Caco-2 (cell line): ENCODE data around the gene SPTB. TPM values are rescaled to one million over a fixed set of nuclear protein-coding genes. Genes with fewer than 3 reads are reported as not detected.

ENCODE experiments used
- BruUV-seq: library from RNA; stranded (reverse); fragments of 400-500 nt; replicated peaks from 2 replicates; lab custom pipeline; 2021; lab: Mats Ljungman, UMichigan
- CTCF ChIA-PET: fragments of 300-600 bp; sonication (Branson Sonifier 250); formaldehyde crosslinking; loops from one replicate; lab custom pipeline; 2022; ENCODE audit warnings: antibody characterized with exemption; lab: Charles Lee
- POLR2A ChIA-PET: fragments of 300-600 bp; sonication (Branson Sonifier 250); formaldehyde crosslinking; loops from one replicate; lab custom pipeline; 2022; ENCODE audit warnings: antibody characterized with exemption; lab: Charles Lee
- DNase-seq, 2 experiments: peaks; one replicate each; pipeline versions ENCODE4 v3.0.0 to v3.0.0-alpha.2; 2020 to 2022
- H3K27me3 ChIP-seq: replicated peaks from 2 replicates; pipeline ENCODE4 v1.6.0; 2011; ENCODE audit warnings: low read length; ENCODE audit not compliant: control insufficient read depth, insufficient read depth
- H3K36me3 ChIP-seq: 2 replicates; pipeline ENCODE4 v1.5.1; 2011; ENCODE audit warnings: low read length; ENCODE audit not compliant: control insufficient read depth, insufficient read depth
- H3K4me1 ChIP-seq: fragments of 250-450 bp; sonication (Bioruptor Pico); 2 replicates; pipeline ENCODE4 v1.5.1; 2020; ENCODE audit warnings: mild to moderate bottlenecking
- H3K4me3 ChIP-seq: 2 replicates; pipeline ENCODE4 v1.5.1; 2011; ENCODE audit warnings: low read depth, mild to moderate bottlenecking, control low read depth, low read length
- H3K9me3 ChIP-seq: fragments of 250-450 bp; sonication (Bioruptor Pico); 2 replicates; pipeline ENCODE4 v1.5.1; 2020; ENCODE audit warnings: mild to moderate bottlenecking, moderate library complexity
- H3K27ac Mint-ChIP-seq: one replicate; pipeline ENCODE4 v1.8.0; 2022; ENCODE audit warnings: mixed read lengths; ENCODE audit not compliant: unreplicated experiment
- H3K27me3 Mint-ChIP-seq: one replicate; pipeline ENCODE4 v1.8.0; 2022; ENCODE audit warnings: mixed read lengths; ENCODE audit not compliant: insufficient read depth, unreplicated experiment
- H3K36me3 Mint-ChIP-seq: one replicate; pipeline ENCODE4 v1.8.0; 2022; ENCODE audit warnings: mild to moderate bottlenecking, mixed read lengths; ENCODE audit not compliant: insufficient read depth, unreplicated experiment
- H3K4me1 Mint-ChIP-seq: one replicate; pipeline ENCODE4 v1.8.0; 2022; ENCODE audit warnings: low read depth, mixed read lengths; ENCODE audit not compliant: unreplicated experiment
- H3K4me3 Mint-ChIP-seq: one replicate; pipeline ENCODE4 v1.8.0; 2022; ENCODE audit warnings: mild to moderate bottlenecking, moderate library complexity, mixed read lengths; ENCODE audit not compliant: unreplicated experiment
- H3K9me3 Mint-ChIP-seq: one replicate; pipeline ENCODE4 v1.8.0; 2022; ENCODE audit warnings: mixed read lengths; ENCODE audit not compliant: unreplicated experiment
- intact Hi-C: fragments of 100-400 bp; cut with micrococcal nuclease; formaldehyde crosslinking; loops from one replicate; pipeline ENCODE4 v1.10.0; 2022; ENCODE audit not compliant: unreplicated experiment
- total RNA-seq: library from RNA; stranded (reverse); gene quantifications from 2 replicates; pipeline ENCODE4 v1.2.3, GENCODE V29; 2022
- TF ChIP-seq, protein P1 (sequence below), 2 experiments: fragments of 200-600 bp in 1 of 2; IDR thresholded peaks; 1 replicate in 1 of 2; 2 replicates in 1 of 2; pipeline versions ENCODE4 v1.5.1 to v1.8.0; 2011 to 2022; ENCODE audit warnings: antibody characterized with exemption in 1 of 2, control low read depth in 1 of 2, inconsistent platforms in 1 of 2, low read depth in 1 of 2, low read length in 1 of 2, mild to moderate bottlenecking in 1 of 2, moderate library complexity in 1 of 2; ENCODE audit not compliant: insufficient read depth in 1 of 2, severe bottlenecking in 1 of 2, unreplicated experiment in 1 of 2

Gene SPTB
- total RNA-seq, 1 experiment from 2014 or later, result 1.7 TPM

- peaks cover under 1% of the 10 kb centered on the region for H3K4me1 Mint-ChIP-seq
- no peaks in the 10 kb centered on the region for H3K9me3 ChIP-seq
- intact Hi-C loops, result no loop called here
- no peaks in the 10 kb centered on the region for H3K27me3 ChIP-seq
- TF ChIP-seq, protein P1, sequence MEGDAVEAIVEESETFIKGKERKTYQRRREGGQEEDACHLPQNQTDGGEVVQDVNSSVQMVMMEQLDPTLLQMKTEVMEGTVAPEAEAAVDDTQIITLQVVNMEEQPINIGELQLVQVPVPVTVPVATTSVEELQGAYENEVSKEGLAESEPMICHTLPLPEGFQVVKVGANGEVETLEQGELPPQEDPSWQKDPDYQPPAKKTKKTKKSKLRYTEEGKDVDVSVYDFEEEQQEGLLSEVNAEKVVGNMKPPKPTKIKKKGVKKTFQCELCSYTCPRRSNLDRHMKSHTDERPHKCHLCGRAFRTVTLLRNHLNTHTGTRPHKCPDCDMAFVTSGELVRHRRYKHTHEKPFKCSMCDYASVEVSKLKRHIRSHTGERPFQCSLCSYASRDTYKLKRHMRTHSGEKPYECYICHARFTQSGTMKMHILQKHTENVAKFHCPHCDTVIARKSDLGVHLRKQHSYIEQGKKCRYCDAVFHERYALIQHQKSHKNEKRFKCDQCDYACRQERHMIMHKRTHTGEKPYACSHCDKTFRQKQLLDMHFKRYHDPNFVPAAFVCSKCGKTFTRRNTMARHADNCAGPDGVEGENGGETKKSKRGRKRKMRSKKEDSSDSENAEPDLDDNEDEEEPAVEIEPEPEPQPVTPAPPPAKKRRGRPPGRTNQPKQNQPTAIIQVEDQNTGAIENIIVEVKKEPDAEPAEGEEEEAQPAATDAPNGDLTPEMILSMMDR (IDR thresholded peaks at IDR 0.05; ENCODE audit: insufficient read depth in 1 of 2, low read depth in 1 of 2, low read length in 1 of 2, severe bottlenecking in 1 of 2, unreplicated experiment in 1 of 2), result no peak
- H3K36me3 Mint-ChIP-seq, result peaks cover 70% of the 10 kb centered on the region
- ChIA-PET CTCF (no interaction called here), POLR2A (no interaction called here)
- no peaks in the 10 kb centered on the region for H3K27me3 Mint-ChIP-seq
- no peak overlapping the region for H3K4me3 ChIP-seq
- H3K27ac Mint-ChIP-seq, result peak overlapping the region; percentile 15
- peaks cover 10% of the 10 kb centered on the region for H3K4me1 ChIP-seq
- no peaks in the 10 kb centered on the region for H3K9me3 Mint-ChIP-seq
- TSS peak; percentile 15 for BruUV-seq
- no peak overlapping the region for H3K4me3 Mint-ChIP-seq
- DNase-seq, result no peak
- peaks cover 16% of the 10 kb centered on the region for H3K36me3 ChIP-seq
These were observed 148.5 kb downstream of the SPTB start for GRCh38 chr14:64731141-64731581.

DNA sequence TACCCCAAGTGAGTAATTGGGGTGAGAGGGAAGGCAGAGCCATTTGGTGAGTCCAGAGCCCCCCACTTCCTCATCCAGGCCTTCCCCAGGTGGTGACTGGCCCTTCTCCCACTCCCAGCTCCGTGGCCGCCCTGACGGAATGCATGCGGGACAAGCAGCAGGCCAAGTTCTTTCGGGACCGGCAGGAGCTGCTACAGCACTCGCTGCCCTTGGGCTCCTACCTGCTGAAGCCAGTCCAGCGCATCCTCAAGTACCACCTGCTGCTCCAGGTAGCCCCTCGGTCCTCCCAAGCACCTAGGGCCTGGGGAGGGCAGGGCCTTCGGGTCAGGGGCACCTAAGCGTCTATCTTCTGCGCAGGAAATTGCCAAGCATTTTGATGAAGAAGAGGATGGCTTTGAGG lies 149.0 kb downstream of the SPTB start:
- no peak overlapping the region for H3K4me3 ChIP-seq
- ChIA-PET POLR2A (no interaction called here), CTCF (no interaction called here)
- BruUV-seq, result no TSS peak
- Mint-ChIP-seq H3K4me3 (no peak overlapping the region), H3K36me3 (peaks cover 65% of the 10 kb centered on the region), H3K9me3 (no peaks in the 10 kb centered on the region), H3K27me3 (no peaks in the 10 kb centered on the region), H3K4me1 (peaks cover 6% of the 10 kb centered on the region), H3K27ac (no peak overlapping the region)
- H3K36me3 ChIP-seq, result peaks cover 16% of the 10 kb centered on the region
- no peaks in the 10 kb centered on the region for H3K9me3 ChIP-seq
- intact Hi-C loops, result no loop called here
- TF ChIP-seq, protein P1 (IDR thresholded peaks at IDR 0.05; ENCODE audit: insufficient read depth in 1 of 2, low read depth in 1 of 2, low read length in 1 of 2, severe bottlenecking in 1 of 2, unreplicated experiment in 1 of 2), result no peak
- no peaks in the 10 kb centered on the region for H3K27me3 ChIP-seq
- no peak for DNase-seq
- peaks cover 14% of the 10 kb centered on the region for H3K4me1 ChIP-seq

DNA sequence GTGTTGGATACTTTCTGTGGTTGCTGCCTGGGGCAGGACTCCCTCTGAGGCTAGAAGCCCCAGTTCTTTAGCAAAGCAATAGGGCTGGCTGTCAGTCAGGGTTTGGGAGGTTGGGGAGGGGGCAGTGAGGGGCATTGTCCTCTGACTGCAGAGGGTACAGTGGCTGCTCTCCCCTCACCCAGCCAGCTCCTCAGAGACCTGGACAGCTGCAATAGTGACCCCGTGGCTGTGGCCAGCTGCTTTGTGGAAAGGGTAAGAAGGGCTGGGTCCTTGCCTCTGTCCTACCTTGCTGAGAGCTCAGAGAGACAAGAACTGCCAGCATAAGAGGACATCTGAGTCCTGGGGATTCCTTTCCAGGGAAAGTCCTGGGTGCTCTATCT lies 149.7 kb downstream of the SPTB start:
- TF ChIP-seq, protein P1 (IDR thresholded peaks at IDR 0.05; ENCODE audit: insufficient read depth in 1 of 2, low read depth in 1 of 2, low read length in 1 of 2, severe bottlenecking in 1 of 2, unreplicated experiment in 1 of 2), result no peak
- no peak overlapping the region for H3K27ac Mint-ChIP-seq
- Histone ChIP-seq H3K4me1 (peaks cover 21% of the 10 kb centered on the region), H3K9me3 (no peaks in the 10 kb centered on the region), H3K4me3 (no peak overlapping the region), H3K36me3 (peaks cover 16% of the 10 kb centered on the region), H3K27me3 (no peaks in the 10 kb centered on the region)
- no peak for DNase-seq
- no peak overlapping the region for H3K4me3 Mint-ChIP-seq
- H3K9me3 Mint-ChIP-seq, result no peaks in the 10 kb centered on the region
- H3K4me1 Mint-ChIP-seq, result peaks cover 8% of the 10 kb centered on the region
- H3K36me3 Mint-ChIP-seq, result peaks cover 59% of the 10 kb centered on the region
- no TSS peak for BruUV-seq
- CTCF ChIA-PET, result no interaction called here
- intact Hi-C loops, result no loop called here
- POLR2A ChIA-PET, result no interaction called here
- H3K27me3 Mint-ChIP-seq, result no peaks in the 10 kb centered on the region
